ENCODE results near the gene ARHGAP42.

Gene ARHGAP42

GRCh38 chr11:100810666-100811065, 123.6 kb downstream of the ARHGAP42 start:
- DNase-seq (ENCODE audit: insufficient read length) (no peak), FAIRE-seq (no peak)
- TF ChIP-seq TAF1 (IDR thresholded peaks at IDR 0.05; ENCODE audit: borderline replicate concordance, low read depth, low read length) (no peak), POLR2A (IDR thresholded peaks at IDR 0.05; ENCODE audit: low read depth, low read length) (no peak), POLR2AphosphoS5 (IDR thresholded peaks at IDR 0.05; ENCODE audit: low read depth, low read length) (no peak)

- TF ChIP-seq TAF1 (IDR thresholded peaks at IDR 0.05; ENCODE audit: borderline replicate concordance, low read depth, low read length) (no peak), POLR2A (IDR thresholded peaks at IDR 0.05; ENCODE audit: low read depth, low read length) (no peak), POLR2AphosphoS5 (IDR thresholded peaks at IDR 0.05; ENCODE audit: low read depth, low read length) (no peak)
- no peak for DNase-seq (ENCODE audit: insufficient read length)
- FAIRE-seq = peak; percentile 44
These were observed 125.4 kb downstream of the ARHGAP42 start for GRCh38 chr11:100812517-100812916.

GRCh38 chr11:100815787-100816330, 128.8 kb downstream of the ARHGAP42 start:
- FAIRE-seq (no peak), DNase-seq (ENCODE audit: insufficient read length) (no peak)
- TF ChIP-seq TAF1 (IDR thresholded peaks at IDR 0.05; ENCODE audit: borderline replicate concordance, low read depth, low read length) (no peak), POLR2AphosphoS5 (IDR thresholded peaks at IDR 0.05; ENCODE audit: low read depth, low read length) (no peak), POLR2A (IDR thresholded peaks at IDR 0.05; ENCODE audit: low read depth, low read length) (no peak)

- no peak for TF ChIP-seq POLR2A (IDR thresholded peaks at IDR 0.05; ENCODE audit: low read depth, low read length)
- no peak for TF ChIP-seq TAF1 (IDR thresholded peaks at IDR 0.05; ENCODE audit: borderline replicate concordance, low read depth, low read length)
- TF ChIP-seq POLR2AphosphoS5 (IDR thresholded peaks at IDR 0.05; ENCODE audit: low read depth, low read length) = no peak
- DNase-seq (ENCODE audit: insufficient read length) (no peak), FAIRE-seq (no peak)
These were observed 129.7 kb downstream of the ARHGAP42 start for GRCh38 chr11:100816823-100817222.

GRCh38 chr11:100817620-100818019, 130.5 kb downstream of the ARHGAP42 start:
- TF ChIP-seq TAF1 (IDR thresholded peaks at IDR 0.05; ENCODE audit: borderline replicate concordance, low read depth, low read length) (no peak), POLR2AphosphoS5 (IDR thresholded peaks at IDR 0.05; ENCODE audit: low read depth, low read length) (no peak), POLR2A (IDR thresholded peaks at IDR 0.05; ENCODE audit: low read depth, low read length) (no peak)
- FAIRE-seq (no peak), DNase-seq (ENCODE audit: insufficient read length) (no peak)

- DNase-seq (ENCODE audit: insufficient read length) (no peak), FAIRE-seq (no peak)
- TF ChIP-seq POLR2AphosphoS5 (IDR thresholded peaks at IDR 0.05; ENCODE audit: low read depth, low read length) (no peak), POLR2A (IDR thresholded peaks at IDR 0.05; ENCODE audit: low read depth, low read length) (no peak), TAF1 (IDR thresholded peaks at IDR 0.05; ENCODE audit: borderline replicate concordance, low read depth, low read length) (no peak)
These were observed 133.5 kb downstream of the ARHGAP42 start for GRCh38 chr11:100820621-100821020.

- FAIRE-seq (no peak), DNase-seq (ENCODE audit: insufficient read length) (no peak)
- TF ChIP-seq POLR2A (IDR thresholded peaks at IDR 0.05; ENCODE audit: low read depth, low read length) (no peak), POLR2AphosphoS5 (IDR thresholded peaks at IDR 0.05; ENCODE audit: low read depth, low read length) (no peak), TAF1 (IDR thresholded peaks at IDR 0.05; ENCODE audit: borderline replicate concordance, low read depth, low read length) (no peak)
These were observed 134.1 kb downstream of the ARHGAP42 start for GRCh38 chr11:100821198-100821597.

GRCh38 chr11:100823360-100823759, 136.3 kb downstream of the ARHGAP42 start:
- no peak for TF ChIP-seq POLR2A (IDR thresholded peaks at IDR 0.05; ENCODE audit: low read depth, low read length)
- TF ChIP-seq POLR2AphosphoS5 (IDR thresholded peaks at IDR 0.05; ENCODE audit: low read depth, low read length) = no peak
- TF ChIP-seq TAF1 (IDR thresholded peaks at IDR 0.05; ENCODE audit: borderline replicate concordance, low read depth, low read length) = no peak
- FAIRE-seq (no peak), DNase-seq (ENCODE audit: insufficient read length) (no peak)

- DNase-seq (ENCODE audit: insufficient read length) = no peak
- peak; percentile 44 for FAIRE-seq
- TF ChIP-seq POLR2AphosphoS5 (IDR thresholded peaks at IDR 0.05; ENCODE audit: low read depth, low read length) = no peak
- TF ChIP-seq TAF1 (IDR thresholded peaks at IDR 0.05; ENCODE audit: borderline replicate concordance, low read depth, low read length) = no peak
- no peak for TF ChIP-seq POLR2A (IDR thresholded peaks at IDR 0.05; ENCODE audit: low read depth, low read length)
These were observed 137.1 kb downstream of the ARHGAP42 start for GRCh38 chr11:100824041-100824809.

GRCh38 chr11:100825626-100826025, 138.5 kb downstream of the ARHGAP42 start:
- DNase-seq (ENCODE audit: insufficient read length) = no peak
- TF ChIP-seq POLR2A (IDR thresholded peaks at IDR 0.05; ENCODE audit: low read depth, low read length) = no peak
- no peak for TF ChIP-seq POLR2AphosphoS5 (IDR thresholded peaks at IDR 0.05; ENCODE audit: low read depth, low read length)
- TF ChIP-seq TAF1 (IDR thresholded peaks at IDR 0.05; ENCODE audit: borderline replicate concordance, low read depth, low read length) = no peak
- FAIRE-seq = no peak

GRCh38 chr11:100827934-100828661, 141.0 kb downstream of the ARHGAP42 start:
- DNase-seq (ENCODE audit: insufficient read length) (no peak), FAIRE-seq (no peak)
- TF ChIP-seq TAF1 (IDR thresholded peaks at IDR 0.05; ENCODE audit: borderline replicate concordance, low read depth, low read length) = no peak
- TF ChIP-seq POLR2AphosphoS5 (IDR thresholded peaks at IDR 0.05; ENCODE audit: low read depth, low read length) = no peak
- TF ChIP-seq POLR2A (IDR thresholded peaks at IDR 0.05; ENCODE audit: low read depth, low read length) = no peak

Data from GM12892 (cell line).